Body of pancreas (tissue), 4 donors: ENCODE measurements around the gene MIGA2.

ENCODE experiments used
- CTCF ChIP-seq, 7 experiments: fragments of 450-650 bp in 4 of 7; fragments of 200-600 bp in 3 of 7; sonication (generic) in 3 of 7; IDR thresholded peaks; one replicate each; pipeline ENCODE4 v1.5.1; 2016 to 2019; ENCODE audit warnings: antibody characterized with exemption in 7 of 7
- POLR2A ChIP-seq, 3 donors: fragments of 450-650 bp; IDR thresholded peaks; one replicate each; pipeline ENCODE4 v1.6.1; 2016; ENCODE audit warnings: antibody characterized with exemption in 3 of 3, mild to moderate bottlenecking in 2 of 3

- TF ChIP-seq CTCF (IDR thresholded peaks at IDR 0.05) = no peak
- no peak for TF ChIP-seq POLR2A (IDR thresholded peaks at IDR 0.05)
Measured at GRCh38 chr9:129014124-129014523, 22.3 kb upstream of the MIGA2 start.
